Memory B cell (primary cell): ENCODE data around the gene MTCH1.

Experiments
- ATAC-seq: fragments of 150-1000 bp; cut with Tn5 transposase; 2 replicates; pipeline ENCODE4 v1.10.0; 2021; ENCODE audit warnings: low read depth, mild to moderate bottlenecking, moderate library complexity
- DNase-seq, 2 donors: peaks; one replicate each; pipeline ENCODE4 v3.0.0; 2022; ENCODE audit warnings: low spot score in 2 of 2
- H3K27ac Mint-ChIP-seq: one replicate; pipeline ENCODE4 v1.8.0; 2022; ENCODE audit warnings: mild to moderate bottlenecking, moderate library complexity, mixed read lengths
- H3K27me3 Mint-ChIP-seq: one replicate; pipeline ENCODE4 v1.8.0; 2022; ENCODE audit warnings: mixed read lengths
- H3K36me3 Mint-ChIP-seq: one replicate; pipeline ENCODE4 v1.8.0; 2022; ENCODE audit warnings: mild to moderate bottlenecking, mixed read lengths
- H3K4me1 Mint-ChIP-seq: one replicate; pipeline ENCODE4 v1.8.0; 2022; ENCODE audit warnings: mixed read lengths
- H3K4me3 Mint-ChIP-seq: one replicate; pipeline ENCODE4 v1.8.0; 2022; ENCODE audit warnings: mild to moderate bottlenecking, moderate library complexity, mixed read lengths
- H3K9me3 Mint-ChIP-seq: one replicate; pipeline ENCODE4 v1.8.0; 2022; ENCODE audit warnings: mixed read lengths

The MTCH1 gene

DNA sequence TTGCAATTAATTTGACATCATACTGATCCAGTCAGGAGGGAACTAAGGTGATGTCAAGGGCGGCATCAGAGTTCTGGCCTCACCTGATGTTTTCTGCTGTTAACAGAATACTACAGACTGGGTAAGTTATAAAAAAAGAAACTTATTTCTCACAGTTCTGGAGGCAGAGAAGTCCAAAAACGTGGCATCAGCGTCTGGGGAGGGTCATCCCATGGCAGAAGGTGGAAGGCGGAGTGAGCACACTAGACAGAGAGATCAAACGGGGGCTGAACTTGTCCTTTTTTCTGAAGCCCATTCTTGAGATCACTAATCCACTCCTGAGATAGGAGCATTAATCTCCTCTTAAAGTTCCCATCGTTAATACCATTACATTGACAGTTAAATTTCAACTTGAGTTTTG, 3.3 kb upstream of the MTCH1 start:
- ATAC-seq, result no peak

DNA sequence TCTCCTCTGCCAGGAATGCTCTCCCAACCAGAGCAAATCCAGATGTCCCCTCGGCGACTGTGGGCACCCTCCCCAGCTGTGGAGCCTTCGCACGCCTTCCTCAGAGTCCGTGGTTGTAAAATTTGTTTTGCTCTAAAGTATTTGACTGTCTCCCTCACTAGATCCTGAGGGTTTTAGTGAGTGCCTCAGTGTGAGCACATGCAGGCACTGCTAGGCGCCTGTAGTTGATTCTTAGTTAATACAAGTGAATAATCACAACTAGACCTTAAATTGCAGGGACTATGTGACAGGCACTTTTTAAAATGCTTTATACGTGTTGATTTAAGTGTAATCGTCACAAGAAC, 680 bp upstream of the MTCH1 start:
- no peaks in the 10 kb centered on the region for H3K27me3 Mint-ChIP-seq
- no peak for DNase-seq

More for the DNA sequence above, 3.3 kb upstream of the MTCH1 start:
- H3K4me1 Mint-ChIP-seq, result peaks cover 9% of the 10 kb centered on the region
- no peak overlapping the region for H3K27ac Mint-ChIP-seq
- no peak for DNase-seq
- H3K27me3 Mint-ChIP-seq, result no peaks in the 10 kb centered on the region
- no peaks in the 10 kb centered on the region for H3K9me3 Mint-ChIP-seq
- no peaks in the 10 kb centered on the region for H3K36me3 Mint-ChIP-seq
- H3K4me3 Mint-ChIP-seq, result no peak overlapping the region

DNA sequence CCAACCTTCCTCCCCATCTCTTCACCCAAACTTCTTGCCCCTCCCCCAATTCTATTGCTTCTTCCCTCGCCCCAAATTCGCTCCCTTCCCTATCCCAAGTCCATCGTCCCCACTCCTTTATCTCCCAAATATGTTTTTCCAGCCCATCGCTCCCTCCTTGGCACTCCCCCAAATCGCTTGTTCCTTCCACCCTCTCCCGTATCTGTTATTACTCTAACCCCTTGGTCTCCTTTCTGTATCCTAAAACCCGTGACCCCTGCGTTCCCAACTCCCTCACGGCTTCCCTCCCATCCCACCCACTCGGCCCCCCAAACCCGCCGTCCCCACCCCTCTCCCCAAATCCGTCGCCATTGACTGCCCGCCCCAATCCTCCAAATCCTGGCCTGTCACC, 584 bp downstream of the MTCH1 start:
- no peaks in the 10 kb centered on the region for H3K27me3 Mint-ChIP-seq
- H3K27ac Mint-ChIP-seq, result no peak overlapping the region
- no peak overlapping the region for H3K4me3 Mint-ChIP-seq
- peaks cover 19% of the 10 kb centered on the region for H3K4me1 Mint-ChIP-seq
- peaks cover 2% of the 10 kb centered on the region for H3K36me3 Mint-ChIP-seq
- no peaks in the 10 kb centered on the region for H3K9me3 Mint-ChIP-seq
- ATAC-seq (no peak), DNase-seq (no peak)

More for the DNA sequence above, 680 bp upstream of the MTCH1 start:
- Mint-ChIP-seq H3K36me3 (no peaks in the 10 kb centered on the region), H3K27ac (no peak overlapping the region), H3K4me1 (peaks cover 14% of the 10 kb centered on the region), H3K4me3 (peak overlapping the region; percentile 99), H3K9me3 (no peaks in the 10 kb centered on the region)
- ATAC-seq, result no peak

DNA sequence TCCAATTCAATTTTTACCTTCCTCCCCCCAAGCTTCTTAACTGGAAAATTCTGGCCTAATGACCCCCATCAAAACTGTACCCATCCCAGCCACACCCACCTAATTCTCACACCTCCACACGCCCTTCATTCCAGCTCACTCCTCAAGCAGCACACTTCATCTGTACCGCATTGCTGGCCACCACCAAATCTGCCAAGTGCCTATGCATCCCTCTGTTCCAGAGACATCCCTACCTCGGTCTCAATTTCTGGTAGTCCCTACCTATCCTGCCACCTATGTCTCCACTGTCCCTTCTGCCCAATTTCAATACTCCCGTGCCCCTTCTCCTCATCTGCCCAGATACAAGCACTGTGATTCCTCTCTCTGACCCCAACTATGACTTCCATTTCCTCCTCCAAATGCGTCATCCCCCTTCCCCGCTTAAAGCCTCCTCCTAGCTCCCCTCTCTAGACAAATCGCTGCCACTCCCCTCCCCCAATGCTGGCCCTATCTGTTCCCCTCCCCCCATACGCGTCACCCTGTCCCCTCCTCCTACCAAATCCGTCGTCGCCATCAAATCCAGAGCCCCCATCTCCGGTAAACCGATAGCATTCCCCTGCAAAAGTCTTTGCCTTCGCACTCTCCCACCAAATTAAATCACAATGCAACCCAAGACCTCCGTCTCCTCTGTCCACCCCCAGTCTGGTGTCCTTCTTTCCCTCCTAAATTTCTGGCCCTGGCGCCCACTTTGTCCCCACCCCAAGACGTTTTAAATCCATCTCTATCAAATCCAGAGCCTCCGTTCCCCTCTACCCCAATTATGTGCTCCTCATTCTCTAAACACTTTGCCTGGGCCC, 1.2 kb downstream of the MTCH1 start:
- Mint-ChIP-seq H3K4me3 (no peak overlapping the region), H3K36me3 (peaks cover 5% of the 10 kb centered on the region), H3K4me1 (peaks cover 21% of the 10 kb centered on the region), H3K27me3 (no peaks in the 10 kb centered on the region), H3K9me3 (no peaks in the 10 kb centered on the region), H3K27ac (no peak overlapping the region)
- DNase-seq (no peak), ATAC-seq (no peak)

DNA sequence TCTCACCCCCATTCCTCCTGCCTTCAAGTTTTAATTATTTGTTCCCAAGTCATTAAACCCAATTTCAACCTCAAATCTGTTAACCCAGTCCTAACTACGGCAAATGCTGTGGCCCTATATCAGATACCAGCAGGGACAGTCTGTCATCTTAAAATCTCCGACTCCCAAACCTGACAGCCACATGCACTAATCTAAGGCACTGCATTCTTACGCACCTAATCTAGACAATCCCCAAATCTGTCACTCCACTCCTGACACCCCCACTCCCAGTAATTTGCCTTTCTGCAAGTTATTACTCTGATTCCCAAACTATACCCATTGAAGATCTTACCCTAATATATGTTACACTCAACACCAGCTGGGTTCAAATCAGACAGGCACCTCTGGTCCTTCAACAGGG, 2.5 kb downstream of the MTCH1 start:
- no peaks in the 10 kb centered on the region for H3K27me3 Mint-ChIP-seq
- DNase-seq (no peak), ATAC-seq (no peak)
- peaks cover 5% of the 10 kb centered on the region for H3K36me3 Mint-ChIP-seq
- no peak overlapping the region for H3K27ac Mint-ChIP-seq
- peaks cover 27% of the 10 kb centered on the region for H3K4me1 Mint-ChIP-seq
- H3K4me3 Mint-ChIP-seq, result no peak overlapping the region
- H3K9me3 Mint-ChIP-seq, result no peaks in the 10 kb centered on the region

DNA sequence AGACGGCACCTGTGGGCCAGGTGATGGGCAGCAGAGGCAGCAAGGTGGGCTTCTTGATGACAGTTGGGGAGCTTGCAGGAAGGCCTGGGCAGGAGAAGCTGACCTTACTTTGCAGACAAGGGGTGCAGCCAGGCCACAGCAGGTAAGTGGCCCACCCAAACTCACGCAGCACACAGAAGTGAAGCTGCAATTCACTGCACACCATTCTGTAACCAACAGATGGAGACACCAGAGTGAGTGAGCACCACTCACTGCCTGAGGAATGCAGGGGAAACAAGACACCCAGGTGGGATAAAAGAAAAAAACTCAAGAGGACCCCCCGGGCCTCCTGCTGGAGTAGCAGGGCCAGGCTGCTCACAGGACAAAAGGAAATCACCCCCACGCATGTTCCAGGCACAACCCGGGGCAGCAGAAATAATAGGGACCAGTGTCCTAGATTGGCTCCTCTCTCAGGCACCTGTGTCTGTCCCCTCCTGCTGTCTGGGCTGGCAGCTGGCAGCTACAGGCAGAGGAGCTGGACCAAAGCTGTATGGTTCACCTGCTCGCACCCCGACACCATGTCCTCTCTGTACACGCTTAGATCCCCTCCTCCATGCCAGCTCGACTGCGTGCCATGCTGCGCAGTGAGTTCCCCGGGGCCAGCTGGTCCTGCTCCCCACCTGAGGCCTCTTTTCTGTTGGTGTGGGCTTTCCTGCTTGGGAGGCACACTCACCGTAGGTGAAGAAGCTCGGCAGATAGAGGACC, 4.9 kb downstream of the MTCH1 start:
- H3K4me1 Mint-ChIP-seq, result peaks cover 27% of the 10 kb centered on the region
- ATAC-seq (no peak), DNase-seq (no peak)
- H3K27me3 Mint-ChIP-seq, result no peaks in the 10 kb centered on the region
- peak overlapping the region; percentile 46 for H3K27ac Mint-ChIP-seq
- no peak overlapping the region for H3K4me3 Mint-ChIP-seq
- H3K9me3 Mint-ChIP-seq, result no peaks in the 10 kb centered on the region
- H3K36me3 Mint-ChIP-seq, result peaks cover 16% of the 10 kb centered on the region

DNA sequence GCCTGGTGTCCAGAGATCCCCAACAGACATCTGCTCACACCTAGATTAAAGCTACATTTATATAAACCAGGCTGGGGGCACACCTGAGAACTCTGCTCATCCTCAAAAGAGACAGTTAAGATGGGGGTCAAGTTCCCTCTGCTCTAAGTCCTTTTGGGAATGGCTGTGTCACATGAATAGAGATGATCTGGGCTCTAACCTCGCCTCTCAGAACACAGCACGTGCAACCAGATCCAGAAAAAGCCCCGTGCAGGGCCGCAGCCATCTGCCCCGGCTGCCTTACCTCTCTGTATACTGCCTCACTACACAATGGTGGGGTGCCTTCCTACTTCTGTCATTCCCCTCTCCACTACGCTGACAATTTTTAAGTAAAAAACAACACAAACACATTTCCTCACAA, 5.9 kb downstream of the MTCH1 start:
- ATAC-seq, result no peak
- Mint-ChIP-seq H3K27ac (peak overlapping the region; percentile 46), H3K4me1 (peaks cover 27% of the 10 kb centered on the region), H3K36me3 (peaks cover 24% of the 10 kb centered on the region), H3K9me3 (no peaks in the 10 kb centered on the region), H3K27me3 (no peaks in the 10 kb centered on the region), H3K4me3 (no peak overlapping the region)
- DNase-seq, result no peak

DNA sequence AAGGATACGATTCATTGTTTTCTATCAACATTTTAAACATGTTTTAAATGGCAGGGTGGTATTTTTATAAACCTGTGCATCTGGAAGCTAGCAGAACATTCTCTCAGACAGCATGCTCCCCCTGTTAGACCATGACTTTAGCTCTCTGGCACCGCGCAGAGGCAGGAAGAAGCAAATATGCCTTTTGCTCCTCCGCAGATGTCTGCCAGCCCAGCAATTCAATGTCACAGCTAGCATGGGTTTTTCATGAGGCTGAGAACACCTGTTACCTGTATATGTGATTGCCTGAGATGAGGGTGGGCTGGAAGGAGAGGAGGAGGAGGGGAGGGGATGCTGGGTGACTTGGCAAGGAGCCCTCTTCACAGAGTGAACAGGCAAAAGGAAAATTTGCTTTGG, 6.7 kb downstream of the MTCH1 start:
- ATAC-seq, result peak; percentile 43
- no peak overlapping the region for H3K27ac Mint-ChIP-seq

DNA sequence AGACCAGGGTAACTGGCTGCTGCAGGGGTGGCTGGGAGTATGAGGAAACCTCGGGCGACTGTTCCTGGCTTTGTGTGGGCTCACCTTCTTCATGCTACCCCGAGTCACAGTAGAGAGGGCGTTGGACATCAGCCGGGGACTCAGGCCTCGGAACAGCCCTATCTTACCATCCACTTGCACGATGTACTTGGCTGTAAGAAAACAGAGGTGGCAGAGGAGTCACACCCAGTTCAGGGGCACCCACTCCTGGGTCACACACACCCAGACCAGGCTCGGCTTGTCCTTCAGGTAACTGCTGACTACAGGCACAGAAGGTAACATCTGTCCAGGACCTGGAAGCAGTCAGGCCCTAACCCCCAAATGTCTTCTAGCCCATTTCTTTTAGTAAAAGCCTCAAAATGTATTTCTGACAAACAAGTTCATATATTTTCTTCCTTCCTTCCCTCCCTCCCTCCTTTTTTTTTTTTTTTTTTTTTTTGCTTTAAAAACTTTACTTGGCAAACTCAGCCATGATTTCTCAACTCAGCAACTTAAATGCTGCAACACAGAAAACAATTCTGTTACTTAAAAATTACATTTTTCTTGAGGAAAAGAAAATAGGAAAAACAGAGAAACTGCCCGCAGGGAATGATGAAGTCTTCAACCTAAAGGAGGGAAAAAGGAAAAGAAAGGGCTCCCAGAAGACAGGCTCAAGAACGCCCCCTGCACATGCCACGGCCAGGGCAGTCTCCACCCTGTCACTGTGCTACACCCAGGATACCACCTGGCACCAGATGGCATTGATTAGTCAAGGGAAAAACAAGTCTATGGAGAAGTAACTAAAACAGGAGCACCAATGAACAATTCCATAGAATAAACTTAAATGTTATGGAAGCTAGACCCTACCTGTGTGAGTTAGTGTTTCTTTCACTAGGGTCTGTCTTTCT, 7.3 kb downstream of the MTCH1 start:
- peaks cover 26% of the 10 kb centered on the region for H3K36me3 Mint-ChIP-seq
- ATAC-seq (no peak), DNase-seq (no peak)
- H3K27ac Mint-ChIP-seq, result no peak overlapping the region
- no peaks in the 10 kb centered on the region for H3K27me3 Mint-ChIP-seq
- H3K9me3 Mint-ChIP-seq, result no peaks in the 10 kb centered on the region
- no peak overlapping the region for H3K4me3 Mint-ChIP-seq
- peaks cover 27% of the 10 kb centered on the region for H3K4me1 Mint-ChIP-seq

More for the DNA sequence above, 6.7 kb downstream of the MTCH1 start:
- peaks cover 27% of the 10 kb centered on the region for H3K4me1 Mint-ChIP-seq
- no peaks in the 10 kb centered on the region for H3K27me3 Mint-ChIP-seq
- no peak for DNase-seq
- no peaks in the 10 kb centered on the region for H3K9me3 Mint-ChIP-seq
- H3K36me3 Mint-ChIP-seq, result peaks cover 26% of the 10 kb centered on the region
- no peak overlapping the region for H3K4me3 Mint-ChIP-seq

DNA sequence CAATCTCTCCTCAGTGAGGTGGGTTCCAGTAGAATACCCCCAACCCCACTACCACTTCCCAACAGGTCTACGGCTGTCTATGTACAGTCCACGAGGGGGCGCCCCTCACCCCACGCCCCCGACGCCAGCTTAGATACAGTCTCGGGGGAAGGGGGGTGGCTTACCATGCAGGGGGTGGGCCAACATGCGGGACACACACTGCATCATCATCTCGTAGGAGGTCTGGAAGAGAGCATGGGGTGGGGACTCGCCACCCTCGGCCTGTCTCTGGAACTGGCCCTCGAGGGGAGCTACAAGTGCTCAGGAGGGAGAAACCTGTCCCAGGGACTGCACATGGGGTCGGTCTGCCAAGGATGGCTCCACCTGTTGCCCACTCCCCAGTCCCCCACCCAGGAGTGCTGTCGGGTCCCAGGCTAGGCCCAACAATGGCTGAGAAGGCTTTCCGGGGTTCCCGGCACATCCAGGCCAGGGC, 8.5 kb downstream of the MTCH1 start:
- DNase-seq (peak; percentile 38 to 45), ATAC-seq (peak; percentile 87)
- Mint-ChIP-seq H3K9me3 (no peaks in the 10 kb centered on the region), H3K4me3 (no peak overlapping the region), H3K4me1 (peaks cover 27% of the 10 kb centered on the region), H3K27me3 (no peaks in the 10 kb centered on the region), H3K36me3 (peaks cover 32% of the 10 kb centered on the region), H3K27ac (peak overlapping the region; percentile 48)

DNA sequence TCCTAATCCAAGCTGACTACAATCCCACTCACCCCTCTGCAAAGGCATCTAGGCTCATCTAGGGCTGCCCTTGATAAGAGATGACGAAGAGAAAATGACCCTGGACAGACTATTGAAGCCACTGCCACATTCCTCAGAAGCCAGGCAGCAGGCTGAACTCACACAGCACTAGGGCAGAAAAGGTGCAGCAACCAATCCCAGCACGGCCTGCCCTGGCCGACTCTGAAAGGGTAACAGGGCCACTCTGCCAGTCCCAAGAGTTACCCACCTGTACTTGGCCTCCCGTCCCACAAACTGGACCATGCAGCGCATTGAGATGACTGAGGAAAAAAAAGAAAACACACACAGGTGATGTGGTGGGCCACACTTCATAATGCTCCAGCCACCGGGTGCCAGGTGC, 9.1 kb downstream of the MTCH1 start:
- peaks cover 32% of the 10 kb centered on the region for H3K36me3 Mint-ChIP-seq
- ATAC-seq (no peak), DNase-seq (no peak)
- no peak overlapping the region for H3K27ac Mint-ChIP-seq
- H3K4me3 Mint-ChIP-seq, result no peak overlapping the region
- peaks cover 24% of the 10 kb centered on the region for H3K4me1 Mint-ChIP-seq
- no peaks in the 10 kb centered on the region for H3K9me3 Mint-ChIP-seq
- no peaks in the 10 kb centered on the region for H3K27me3 Mint-ChIP-seq

DNA sequence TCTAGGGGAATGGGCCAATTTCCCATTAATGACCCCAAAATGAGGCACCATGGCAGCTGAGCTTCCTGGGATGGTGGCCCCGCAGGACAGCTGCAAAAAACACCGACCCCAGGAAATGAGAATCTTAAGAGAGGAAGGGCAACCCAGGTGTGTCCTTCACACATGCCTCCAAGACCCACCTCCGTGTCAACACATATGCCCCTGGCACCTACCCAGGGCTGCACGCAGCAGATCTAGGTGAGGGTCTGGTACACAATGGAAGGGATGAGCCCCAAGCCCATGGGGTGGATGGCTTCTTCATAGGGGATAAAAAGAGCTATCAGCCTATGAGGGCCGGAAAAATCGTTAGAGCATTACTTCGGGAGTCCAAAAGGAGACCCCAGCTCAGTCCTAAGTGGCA, 9.5 kb downstream of the MTCH1 start:
- no peak for ATAC-seq
- H3K4me1 Mint-ChIP-seq, result peaks cover 21% of the 10 kb centered on the region
- H3K27ac Mint-ChIP-seq, result no peak overlapping the region
- DNase-seq, result no peak
- H3K36me3 Mint-ChIP-seq, result peaks cover 32% of the 10 kb centered on the region
- no peaks in the 10 kb centered on the region for H3K9me3 Mint-ChIP-seq
- H3K27me3 Mint-ChIP-seq, result no peaks in the 10 kb centered on the region
- H3K4me3 Mint-ChIP-seq, result no peak overlapping the region

DNA sequence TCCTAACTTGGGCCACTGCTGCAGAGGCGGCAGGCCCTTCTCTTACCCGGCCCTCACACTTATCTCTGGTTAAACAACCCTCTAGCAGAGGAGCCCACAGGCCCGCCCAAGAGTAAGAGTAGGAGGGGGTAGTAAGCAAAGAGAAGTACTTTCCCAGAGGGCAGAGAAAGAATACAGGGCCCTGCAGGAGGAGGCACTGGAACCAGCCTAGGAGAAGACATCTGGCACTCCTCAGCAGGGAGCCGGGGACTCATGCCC, 10.1 kb downstream of the MTCH1 start:
- peaks cover 32% of the 10 kb centered on the region for H3K36me3 Mint-ChIP-seq
- ATAC-seq, result no peak
- peaks cover 21% of the 10 kb centered on the region for H3K4me1 Mint-ChIP-seq
- H3K27me3 Mint-ChIP-seq, result no peaks in the 10 kb centered on the region
- H3K27ac Mint-ChIP-seq, result no peak overlapping the region
- no peak for DNase-seq
- no peak overlapping the region for H3K4me3 Mint-ChIP-seq
- no peaks in the 10 kb centered on the region for H3K9me3 Mint-ChIP-seq
